Tibial nerve (tissue), 3 donors: Measurements from ENCODE around the gene TFAP2D.

Source experiments
- CTCF ChIP-seq, 5 experiments: fragments of 200-600 bp in 3 of 5; fragments of 450-650 bp in 2 of 5; sonication (generic) in 3 of 5; IDR thresholded peaks; one replicate each; pipeline ENCODE4 v1.5.1; 2016 to 2019; ENCODE audit warnings: antibody characterized with exemption in 5 of 5, mild to moderate bottlenecking in 3 of 5, moderate library complexity in 2 of 5
- POLR2A ChIP-seq, 2 donors: fragments of 450-650 bp; IDR thresholded peaks; one replicate each; pipeline ENCODE4 v1.6.1; 2017; ENCODE audit warnings: antibody characterized with exemption in 2 of 2, mild to moderate bottlenecking in 2 of 2, moderate library complexity in 2 of 2

- TF ChIP-seq CTCF (IDR thresholded peaks at IDR 0.05), result no peak
- TF ChIP-seq POLR2A (IDR thresholded peaks at IDR 0.05), result no peak
Measured at GRCh38 chr6:50724381-50725124, 11.2 kb downstream of the TFAP2D start.
